HepG2 (cell line): ENCODE results near the gene PRR19. TPM values are rescaled to one million over a fixed set of nuclear protein-coding genes. Genes with fewer than 3 reads are reported as not detected.

Experiments
- ATF1 ChIP-seq: IDR thresholded peaks from 2 replicates; pipeline ENCODE4 v1.6.1; 2016; ENCODE audit warnings: mild to moderate bottlenecking, control low read depth
- EZH2 ChIP-seq: conservative IDR thresholded peaks from 2 replicates; pipeline ENCODE4 v1.6.1; 2012; ENCODE audit warnings: mild to moderate bottlenecking, low read depth, low read length, moderate library complexity
- HCFC1 ChIP-seq: fragments of 150-350 bp; IDR thresholded peaks from 2 replicates; pipeline ENCODE4 v1.6.1; 2014; ENCODE audit warnings: low read depth, low read length
- HIVEP1 ChIP-seq: sonication (generic); formaldehyde crosslinking; IDR thresholded peaks from 2 replicates; pipeline ENCODE4 v1.4.0; 2020; ENCODE audit warnings: mild to moderate bottlenecking, missing genetic modification reagents
- HOXA5 ChIP-seq: sonication (generic); formaldehyde crosslinking; IDR thresholded peaks from 2 replicates; pipeline ENCODE4 v1.4.0; 2020; ENCODE audit warnings: missing genetic modification reagents
- NR3C1 ChIP-seq: sonication (generic); formaldehyde crosslinking; IDR thresholded peaks from 2 replicates; pipeline ENCODE4 v1.4.0; 2020; ENCODE audit warnings: missing genetic modification reagents
- RFX5 ChIP-seq: IDR thresholded peaks from 2 replicates; pipeline ENCODE4 v1.6.1; 2011; ENCODE audit warnings: low read depth, low read length, improper control_type of control experiment
- THAP11 ChIP-seq: IDR thresholded peaks from 2 replicates; pipeline ENCODE4 v1.6.1; 2016; ENCODE audit warnings: missing biosample characterization, missing genetic modification reagents
- THYN1 ChIP-seq: sonication (generic); formaldehyde crosslinking; IDR thresholded peaks from 2 replicates; pipeline ENCODE4 v1.8.1; 2023; ENCODE audit warnings: low read depth, mild to moderate bottlenecking, moderate library complexity, missing genetic modification reagents, borderline replicate concordance
- ZNF432 ChIP-seq: sonication (generic); formaldehyde crosslinking; IDR thresholded peaks from 2 replicates; pipeline ENCODE4 v1.5.0; 2020; ENCODE audit warnings: missing genetic modification reagents, mild to moderate bottlenecking, borderline replicate concordance
- ZNF570 ChIP-seq: sonication (generic); formaldehyde crosslinking; IDR thresholded peaks from 2 replicates; pipeline ENCODE4 v1.4.0; 2020; ENCODE audit warnings: mild to moderate bottlenecking, missing genetic modification reagents, borderline replicate concordance
- ZNF614 ChIP-seq: IDR thresholded peaks from 2 replicates; pipeline ENCODE4 v1.6.1; 2018; ENCODE audit warnings: missing biosample characterization, missing genetic modification reagents, inconsistent platforms, borderline replicate concordance
- ZNF674 ChIP-seq: sonication (generic); formaldehyde crosslinking; IDR thresholded peaks from 2 replicates; pipeline ENCODE4 v1.5.0; 2020; ENCODE audit warnings: low read depth, mild to moderate bottlenecking, missing genetic modification reagents
- ZNF773 ChIP-seq: sonication (generic); formaldehyde crosslinking; IDR thresholded peaks from 2 replicates; pipeline ENCODE4 v1.4.0; 2020; ENCODE audit warnings: missing genetic modification reagents, borderline replicate concordance
- ZNF841 ChIP-seq: sonication (generic); formaldehyde crosslinking; IDR thresholded peaks from 2 replicates; pipeline ENCODE4 v1.8.1; 2023; ENCODE audit warnings: missing genetic modification reagents, borderline replicate concordance
- ZNF891 ChIP-seq: sonication (generic); formaldehyde crosslinking; IDR thresholded peaks from 2 replicates; pipeline ENCODE4 v1.5.0; 2020; ENCODE audit warnings: mild to moderate bottlenecking, missing genetic modification reagents
- polyA plus RNA-seq, 8 experiments: library from polyadenylated mRNA; depleted of rRNA in 3 of 8; stranded (reverse) in 7 of 8; unstranded in 1 of 8; fragments of >200 nt; fragmentation: Illumina TruSeq in 4 of 8; extraction: Trizol in 4 of 8; gene quantifications; 2 replicates each; pipeline versions ENCODE4 v1.2.1 to v1.2.3, GENCODE V29; 2011 to 2016; ENCODE audit warnings: low read depth in 4 of 8, missing spikeins in 1 of 8, mixed read lengths in 1 of 8; ENCODE audit not compliant: insufficient read depth in 1 of 8
- total RNA-seq, 5 experiments: library from RNA; depleted of rRNA; stranded (reverse); fragments of >200 nt; fragmentation: Illumina TruSeq; extraction: Trizol; gene quantifications; 2 replicates each; pipeline ENCODE4 v1.2.3, GENCODE V29; 2016; ENCODE audit warnings: low read depth in 1 of 5
- TF ChIP-seq, protein P1 (sequence below): conservative IDR thresholded peaks from 2 replicates; pipeline ENCODE4 v1.6.1; 2018; ENCODE audit warnings: missing genetic modification reagents
- TF ChIP-seq, protein P2 (sequence below): IDR thresholded peaks from 2 replicates; pipeline ENCODE4 v1.6.1; 2016; ENCODE audit warnings: low read depth, missing genetic modification reagents, missing compliant biosample characterization
- TF ChIP-seq, protein P3 (sequence below): IDR thresholded peaks from 2 replicates; pipeline ENCODE4 v1.6.1; 2016; ENCODE audit warnings: control low read depth
- TF ChIP-seq, protein P4 (sequence below): sonication (generic); formaldehyde crosslinking; IDR thresholded peaks from 2 replicates; pipeline ENCODE4 v1.4.0; 2020; ENCODE audit warnings: mild to moderate bottlenecking, missing genetic modification reagents
- TF ChIP-seq, protein P5 (sequence below): sonication (generic); formaldehyde crosslinking; conservative IDR thresholded peaks from 2 replicates; pipeline ENCODE4 v1.4.0; 2020; ENCODE audit warnings: missing genetic modification reagents

PRR19 gene
- total and polyA plus RNA-seq, 2 of the 13 experiments (the other 11 are each of a cell fraction or from before 2014, with no cell fraction given) = 0.21 to 0.33 TPM

DNA sequence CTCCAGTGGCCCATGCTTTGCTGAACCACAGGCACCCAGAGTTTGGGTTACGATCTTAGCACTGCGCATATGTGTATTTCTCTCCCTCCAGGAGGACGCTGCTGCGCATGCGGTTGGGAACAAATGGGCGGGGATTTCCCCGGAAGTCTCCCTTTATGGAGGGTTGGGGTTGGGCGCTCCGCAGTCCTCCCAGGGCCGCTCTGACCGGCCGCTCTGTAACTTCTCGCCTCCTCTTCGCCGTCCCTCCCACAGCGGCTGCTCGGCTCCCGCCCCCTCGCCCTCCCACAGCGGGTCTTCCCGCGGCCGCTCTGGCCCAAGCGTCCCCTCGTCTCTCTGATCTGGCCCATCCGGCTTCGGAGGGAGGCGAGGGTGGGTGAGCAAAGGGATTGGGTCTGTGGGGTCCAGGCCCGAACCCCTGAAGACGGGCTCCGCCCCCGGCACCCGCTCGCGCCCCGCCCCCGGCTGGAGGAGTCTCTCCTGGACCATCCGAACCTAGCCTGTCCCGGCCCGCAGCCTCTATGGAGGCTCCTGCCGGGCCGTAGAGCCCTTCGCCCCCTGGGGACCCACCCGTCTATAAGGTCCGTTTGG lies 23.5 kb downstream of the PRR19 start, which contains the start of gene MEGF8 (continued):
- TF ChIP-seq, protein P1, sequence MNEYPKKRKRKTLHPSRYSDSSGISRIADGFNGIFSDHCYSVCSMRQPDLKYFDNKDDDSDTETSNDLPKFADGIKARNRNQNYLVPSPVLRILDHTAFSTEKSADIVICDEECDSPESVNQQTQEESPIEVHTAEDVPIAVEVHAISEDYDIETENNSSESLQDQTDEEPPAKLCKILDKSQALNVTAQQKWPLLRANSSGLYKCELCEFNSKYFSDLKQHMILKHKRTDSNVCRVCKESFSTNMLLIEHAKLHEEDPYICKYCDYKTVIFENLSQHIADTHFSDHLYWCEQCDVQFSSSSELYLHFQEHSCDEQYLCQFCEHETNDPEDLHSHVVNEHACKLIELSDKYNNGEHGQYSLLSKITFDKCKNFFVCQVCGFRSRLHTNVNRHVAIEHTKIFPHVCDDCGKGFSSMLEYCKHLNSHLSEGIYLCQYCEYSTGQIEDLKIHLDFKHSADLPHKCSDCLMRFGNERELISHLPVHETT = no peak; the same call in 1 of the 2 replicates
- TF ChIP-seq THAP11 (peak; percentile 92), RFX5 (no peak), HOXA5 (CRISPR knock-in tag) (no peak), THYN1 (CRISPR knock-in tag) (no peak), HCFC1 (peak; percentile 60), ZNF841 (CRISPR knock-in tag) (no peak), HIVEP1 (no peak), ZNF432 (no peak), ATF1 (CRISPR knock-in tag) (no peak; the same call in 1 of the 2 replicates), ZNF891 (CRISPR knock-in tag) (no peak), EZH2 (no peak), ZNF614 (CRISPR knock-in tag) (peak; percentile 21; the same call in 1 of the 2 replicates), ZNF674 (CRISPR knock-in tag) (no peak), ZNF773 (CRISPR knock-in tag) (no peak), ZNF570 (CRISPR knock-in tag) (no peak), NR3C1 (CRISPR knock-in tag) (no peak)
- TF ChIP-seq, protein P2, sequence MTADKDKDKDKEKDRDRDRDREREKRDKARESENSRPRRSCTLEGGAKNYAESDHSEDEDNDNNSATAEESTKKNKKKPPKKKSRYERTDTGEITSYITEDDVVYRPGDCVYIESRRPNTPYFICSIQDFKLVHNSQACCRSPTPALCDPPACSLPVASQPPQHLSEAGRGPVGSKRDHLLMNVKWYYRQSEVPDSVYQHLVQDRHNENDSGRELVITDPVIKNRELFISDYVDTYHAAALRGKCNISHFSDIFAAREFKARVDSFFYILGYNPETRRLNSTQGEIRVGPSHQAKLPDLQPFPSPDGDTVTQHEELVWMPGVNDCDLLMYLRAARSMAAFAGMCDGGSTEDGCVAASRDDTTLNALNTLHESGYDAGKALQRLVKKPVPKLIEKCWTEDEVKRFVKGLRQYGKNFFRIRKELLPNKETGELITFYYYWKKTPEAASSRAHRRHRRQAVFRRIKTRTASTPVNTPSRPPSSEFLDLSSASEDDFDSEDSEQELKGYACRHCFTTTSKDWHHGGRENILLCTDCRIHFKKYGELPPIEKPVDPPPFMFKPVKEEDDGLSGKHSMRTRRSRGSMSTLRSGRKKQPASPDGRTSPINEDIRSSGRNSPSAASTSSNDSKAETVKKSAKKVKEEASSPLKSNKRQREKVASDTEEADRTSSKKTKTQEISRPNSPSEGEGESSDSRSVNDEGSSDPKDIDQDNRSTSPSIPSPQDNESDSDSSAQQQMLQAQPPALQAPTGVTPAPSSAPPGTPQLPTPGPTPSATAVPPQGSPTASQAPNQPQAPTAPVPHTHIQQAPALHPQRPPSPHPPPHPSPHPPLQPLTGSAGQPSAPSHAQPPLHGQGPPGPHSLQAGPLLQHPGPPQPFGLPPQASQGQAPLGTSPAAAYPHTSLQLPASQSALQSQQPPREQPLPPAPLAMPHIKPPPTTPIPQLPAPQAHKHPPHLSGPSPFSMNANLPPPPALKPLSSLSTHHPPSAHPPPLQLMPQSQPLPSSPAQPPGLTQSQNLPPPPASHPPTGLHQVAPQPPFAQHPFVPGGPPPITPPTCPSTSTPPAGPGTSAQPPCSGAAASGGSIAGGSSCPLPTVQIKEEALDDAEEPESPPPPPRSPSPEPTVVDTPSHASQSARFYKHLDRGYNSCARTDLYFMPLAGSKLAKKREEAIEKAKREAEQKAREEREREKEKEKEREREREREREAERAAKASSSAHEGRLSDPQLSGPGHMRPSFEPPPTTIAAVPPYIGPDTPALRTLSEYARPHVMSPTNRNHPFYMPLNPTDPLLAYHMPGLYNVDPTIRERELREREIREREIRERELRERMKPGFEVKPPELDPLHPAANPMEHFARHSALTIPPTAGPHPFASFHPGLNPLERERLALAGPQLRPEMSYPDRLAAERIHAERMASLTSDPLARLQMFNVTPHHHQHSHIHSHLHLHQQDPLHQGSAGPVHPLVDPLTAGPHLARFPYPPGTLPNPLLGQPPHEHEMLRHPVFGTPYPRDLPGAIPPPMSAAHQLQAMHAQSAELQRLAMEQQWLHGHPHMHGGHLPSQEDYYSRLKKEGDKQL = no peak
- TF ChIP-seq, protein P3, sequence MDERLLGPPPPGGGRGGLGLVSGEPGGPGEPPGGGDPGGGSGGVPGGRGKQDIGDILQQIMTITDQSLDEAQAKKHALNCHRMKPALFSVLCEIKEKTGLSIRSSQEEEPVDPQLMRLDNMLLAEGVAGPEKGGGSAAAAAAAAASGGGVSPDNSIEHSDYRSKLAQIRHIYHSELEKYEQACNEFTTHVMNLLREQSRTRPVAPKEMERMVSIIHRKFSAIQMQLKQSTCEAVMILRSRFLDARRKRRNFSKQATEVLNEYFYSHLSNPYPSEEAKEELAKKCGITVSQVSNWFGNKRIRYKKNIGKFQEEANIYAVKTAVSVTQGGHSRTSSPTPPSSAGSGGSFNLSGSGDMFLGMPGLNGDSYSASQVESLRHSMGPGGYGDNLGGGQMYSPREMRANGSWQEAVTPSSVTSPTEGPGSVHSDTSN (CRISPR knock-in tag) = no peak
- TF ChIP-seq, protein P4, sequence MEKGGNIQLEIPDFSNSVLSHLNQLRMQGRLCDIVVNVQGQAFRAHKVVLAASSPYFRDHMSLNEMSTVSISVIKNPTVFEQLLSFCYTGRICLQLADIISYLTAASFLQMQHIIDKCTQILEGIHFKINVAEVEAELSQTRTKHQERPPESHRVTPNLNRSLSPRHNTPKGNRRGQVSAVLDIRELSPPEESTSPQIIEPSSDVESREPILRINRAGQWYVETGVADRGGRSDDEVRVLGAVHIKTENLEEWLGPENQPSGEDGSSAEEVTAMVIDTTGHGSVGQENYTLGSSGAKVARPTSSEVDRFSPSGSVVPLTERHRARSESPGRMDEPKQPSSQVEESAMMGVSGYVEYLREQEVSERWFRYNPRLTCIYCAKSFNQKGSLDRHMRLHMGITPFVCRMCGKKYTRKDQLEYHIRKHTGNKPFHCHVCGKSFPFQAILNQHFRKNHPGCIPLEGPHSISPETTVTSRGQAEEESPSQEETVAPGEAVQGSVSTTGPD (CRISPR knock-in tag) = no peak
- TF ChIP-seq, protein P5, sequence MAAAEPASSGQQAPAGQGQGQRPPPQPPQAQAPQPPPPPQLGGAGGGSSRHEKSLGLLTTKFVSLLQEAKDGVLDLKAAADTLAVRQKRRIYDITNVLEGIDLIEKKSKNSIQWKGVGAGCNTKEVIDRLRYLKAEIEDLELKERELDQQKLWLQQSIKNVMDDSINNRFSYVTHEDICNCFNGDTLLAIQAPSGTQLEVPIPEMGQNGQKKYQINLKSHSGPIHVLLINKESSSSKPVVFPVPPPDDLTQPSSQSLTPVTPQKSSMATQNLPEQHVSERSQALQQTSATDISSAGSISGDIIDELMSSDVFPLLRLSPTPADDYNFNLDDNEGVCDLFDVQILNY (CRISPR knock-in tag) = peak; percentile 69
